Activated T-cell treated with anti-CD3 and anti-CD28 coated beads, Interleukin-2, amount 50 U/mL, for 4 hours (primary cell): ENCODE measurements around the gene RALGPS1. TPM values are rescaled to one million over a fixed set of nuclear protein-coding genes. Genes with fewer than 3 reads are reported as not detected.

Source experiments
- ATAC-seq, 2 donors: fragments of 200-7000 bp; cut with Tn5 transposase; one replicate each; pipeline ENCODE4 v1.10.0; 2021
- DNase-seq: peaks from one replicate; pipeline ENCODE4 v3.0.0-alpha.2; 2020
- H3K27me3 Mint-ChIP-seq: one replicate; pipeline ENCODE4 v1.8.0; 2021; ENCODE audit warnings: low read depth, mixed read lengths
- H3K36me3 Mint-ChIP-seq: one replicate; pipeline ENCODE4 v1.8.0; 2022; ENCODE audit warnings: mixed read lengths; ENCODE audit not compliant: insufficient read depth
- H3K4me1 Mint-ChIP-seq: one replicate; pipeline ENCODE4 v1.8.0; 2021; ENCODE audit warnings: low read depth, mixed read lengths
- H3K4me3 Mint-ChIP-seq: one replicate; pipeline ENCODE4 v1.8.0; 2021; ENCODE audit warnings: mild to moderate bottlenecking, moderate library complexity, mixed read lengths
- H3K9me3 Mint-ChIP-seq: one replicate; pipeline ENCODE4 v1.8.0; 2021; ENCODE audit warnings: mixed read lengths
- total RNA-seq, 3 donors: library from RNA; stranded (reverse); gene quantifications; one replicate each; pipeline ENCODE4 v1.2.1, GENCODE V29; 2021

RALGPS1 gene
- total RNA-seq, 3 donors from 2014 or later: 0.51 to 1.2 (median 1.1) TPM

DNA sequence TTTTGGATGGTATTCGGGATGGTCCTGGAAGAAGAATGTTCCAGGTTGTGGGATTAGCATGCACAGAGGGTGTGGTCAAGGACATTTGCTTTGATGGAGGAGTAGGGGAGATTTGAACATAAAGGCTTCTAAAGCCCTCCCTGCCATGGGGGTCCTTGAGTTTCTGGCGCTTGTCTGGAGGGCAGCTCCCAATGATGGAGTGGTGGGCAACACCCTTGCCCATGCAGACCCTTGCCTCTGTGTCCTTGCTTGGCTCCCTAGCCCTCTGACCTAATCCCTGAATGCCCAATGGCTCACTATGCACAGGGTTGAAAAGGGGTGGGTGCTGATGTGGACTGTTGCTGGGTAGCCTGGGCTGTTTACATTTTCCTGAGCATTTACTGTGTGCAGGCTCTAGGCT is 66.6 kb downstream of the RALGPS1 start:
- Mint-ChIP-seq H3K36me3 (peaks cover 7% of the 10 kb centered on the region), H3K27me3 (peaks cover 21% of the 10 kb centered on the region), H3K9me3 (peaks cover 7% of the 10 kb centered on the region), H3K4me3 (no peak overlapping the region), H3K4me1 (peaks cover 42% of the 10 kb centered on the region)
- ATAC-seq (no peak), DNase-seq (no peak)

DNA sequence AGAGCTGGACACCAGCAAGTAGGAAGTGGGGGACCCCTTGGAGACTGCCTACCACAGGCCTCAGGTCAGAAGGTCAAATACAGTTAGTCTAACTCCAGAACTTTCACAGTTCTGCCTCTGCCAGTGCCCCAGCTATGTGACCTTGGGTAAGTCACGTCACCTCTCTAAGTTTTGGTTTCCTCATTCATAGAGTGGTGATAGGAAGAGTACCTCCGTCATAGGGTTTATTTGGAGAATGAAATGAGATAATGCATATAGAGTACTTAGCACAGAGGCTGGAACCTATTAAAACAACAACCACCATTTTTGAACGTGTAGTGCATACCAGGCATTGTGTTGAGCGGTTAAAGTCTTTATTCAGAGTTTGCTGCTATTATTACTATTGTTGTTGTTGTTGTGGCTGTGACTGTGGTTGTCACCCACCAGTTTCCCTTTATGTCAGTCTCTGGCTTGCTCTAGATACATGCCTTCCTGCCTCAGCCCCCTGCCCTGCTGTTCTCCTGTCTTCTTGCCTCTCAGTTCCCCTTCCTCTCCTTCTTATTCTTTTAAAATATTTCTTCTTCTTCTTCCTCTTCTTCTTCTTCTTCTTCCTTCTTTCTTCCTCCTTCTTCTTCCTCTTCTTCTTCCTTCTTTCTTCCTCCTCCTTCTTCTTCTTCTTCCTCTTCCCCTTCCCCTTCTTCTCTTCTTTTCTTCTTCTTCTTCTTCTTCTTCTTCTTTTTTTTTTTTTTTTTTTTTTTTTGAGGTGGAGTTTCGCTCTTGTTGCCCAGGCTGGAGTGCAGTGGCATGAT is 67.8 kb downstream of the RALGPS1 start:
- ATAC-seq (no peak), DNase-seq (no peak)
- no peak overlapping the region for H3K4me3 Mint-ChIP-seq
- peaks cover 54% of the 10 kb centered on the region for H3K4me1 Mint-ChIP-seq
- peaks cover 7% of the 10 kb centered on the region for H3K9me3 Mint-ChIP-seq
- H3K36me3 Mint-ChIP-seq: peaks cover 3% of the 10 kb centered on the region
- H3K27me3 Mint-ChIP-seq: peaks cover 24% of the 10 kb centered on the region

DNA sequence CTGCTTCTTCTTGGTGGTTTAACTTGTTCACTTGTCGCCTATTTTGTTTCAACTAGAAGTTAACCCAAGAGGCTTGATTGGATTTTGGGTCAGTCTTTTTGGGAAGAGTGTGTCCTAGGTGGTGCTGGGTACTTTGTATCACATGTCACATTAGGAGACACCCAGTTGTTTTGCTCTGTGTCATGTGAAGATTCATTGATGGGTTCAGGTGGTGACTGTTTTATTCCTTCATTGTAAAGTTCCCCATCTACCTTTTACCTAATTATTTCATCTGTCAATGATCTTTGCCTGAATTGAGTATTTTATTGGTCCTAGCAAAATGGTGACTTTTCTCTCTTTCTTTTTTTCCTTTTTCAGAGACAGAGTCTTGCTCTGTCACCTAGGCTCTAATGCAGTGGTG is 69.2 kb downstream of the RALGPS1 start:
- Mint-ChIP-seq H3K4me1 (peaks cover 68% of the 10 kb centered on the region), H3K9me3 (peaks cover 7% of the 10 kb centered on the region), H3K27me3 (peaks cover 37% of the 10 kb centered on the region), H3K4me3 (no peak overlapping the region), H3K36me3 (peaks cover 5% of the 10 kb centered on the region)
- ATAC-seq (no peak), DNase-seq (no peak)

DNA sequence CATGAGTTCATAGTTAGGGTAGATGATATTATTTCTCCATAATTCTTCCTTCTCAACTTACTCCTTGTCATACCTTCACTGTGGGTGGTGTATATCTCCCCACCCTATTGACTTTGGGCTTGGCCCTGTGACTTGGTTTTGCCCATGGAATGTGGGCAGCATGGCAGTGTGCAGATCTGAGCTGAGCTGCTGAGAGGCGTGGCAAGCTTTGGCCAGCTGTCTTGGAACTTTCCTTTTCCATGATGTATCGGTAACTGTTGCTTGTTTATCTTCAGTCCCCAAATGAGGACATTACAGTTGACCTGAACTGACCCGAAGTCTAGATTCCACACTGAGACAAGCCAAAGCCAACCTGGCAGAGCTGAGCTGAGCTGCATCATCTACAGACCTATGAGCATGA is 70.4 kb downstream of the RALGPS1 start:
- no peak for ATAC-seq
- peaks cover 71% of the 10 kb centered on the region for H3K4me1 Mint-ChIP-seq

DNA sequence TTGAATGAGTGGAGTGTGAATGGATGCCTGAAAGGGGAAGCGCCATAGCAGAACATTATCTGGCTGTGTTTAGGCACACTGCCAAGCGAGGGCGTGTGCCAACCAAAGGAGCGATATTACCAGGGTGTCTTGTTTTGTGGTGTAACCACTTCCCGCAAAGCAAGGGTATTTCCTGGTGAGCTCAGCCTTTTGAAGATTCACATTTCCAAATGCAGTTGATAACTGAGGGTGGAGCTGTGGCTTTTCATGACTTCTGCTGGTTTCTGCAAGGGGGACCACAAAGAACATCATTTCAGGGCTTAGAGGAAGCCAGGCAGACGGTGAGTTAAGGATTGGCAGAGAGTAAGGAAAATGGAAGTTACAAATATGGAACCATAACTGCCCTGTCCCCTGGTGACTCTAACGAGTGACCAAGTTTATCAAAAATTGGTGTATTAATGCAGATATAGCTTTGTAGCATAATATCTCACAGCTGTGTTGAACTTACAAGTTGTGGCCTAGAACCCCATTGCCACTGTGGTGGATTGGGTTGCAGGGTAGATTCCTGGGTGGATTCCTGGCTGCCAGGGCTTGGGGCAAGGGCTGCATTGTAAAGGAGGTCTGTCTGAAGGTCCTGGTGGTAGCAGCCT is 71.4 kb downstream of the RALGPS1 start:
- H3K36me3 Mint-ChIP-seq: peaks cover 8% of the 10 kb centered on the region
- ATAC-seq (peak; percentile 90 to 94), DNase-seq (peak; percentile 76)
- H3K4me1 Mint-ChIP-seq: peaks cover 73% of the 10 kb centered on the region
- H3K9me3 Mint-ChIP-seq: peaks cover 7% of the 10 kb centered on the region
- H3K4me3 Mint-ChIP-seq: peak overlapping the region; percentile 50
- peaks cover 59% of the 10 kb centered on the region for H3K27me3 Mint-ChIP-seq

More for the DNA sequence above, 70.4 kb downstream of the RALGPS1 start:
- Mint-ChIP-seq H3K9me3 (peaks cover 7% of the 10 kb centered on the region), H3K4me3 (no peak overlapping the region), H3K36me3 (peaks cover 5% of the 10 kb centered on the region), H3K27me3 (peaks cover 49% of the 10 kb centered on the region)
- DNase-seq: no peak

GRCh38 chr9:126986506-126986951 is 71.9 kb downstream of the RALGPS1 start:
- peaks cover 71% of the 10 kb centered on the region for H3K4me1 Mint-ChIP-seq
- peaks cover 8% of the 10 kb centered on the region for H3K36me3 Mint-ChIP-seq
- H3K27me3 Mint-ChIP-seq: peaks cover 64% of the 10 kb centered on the region
- peaks cover 7% of the 10 kb centered on the region for H3K9me3 Mint-ChIP-seq
- DNase-seq (peak; percentile 33), ATAC-seq (peak; percentile 70 to 71)
- peak overlapping the region; percentile 50 for H3K4me3 Mint-ChIP-seq

DNA sequence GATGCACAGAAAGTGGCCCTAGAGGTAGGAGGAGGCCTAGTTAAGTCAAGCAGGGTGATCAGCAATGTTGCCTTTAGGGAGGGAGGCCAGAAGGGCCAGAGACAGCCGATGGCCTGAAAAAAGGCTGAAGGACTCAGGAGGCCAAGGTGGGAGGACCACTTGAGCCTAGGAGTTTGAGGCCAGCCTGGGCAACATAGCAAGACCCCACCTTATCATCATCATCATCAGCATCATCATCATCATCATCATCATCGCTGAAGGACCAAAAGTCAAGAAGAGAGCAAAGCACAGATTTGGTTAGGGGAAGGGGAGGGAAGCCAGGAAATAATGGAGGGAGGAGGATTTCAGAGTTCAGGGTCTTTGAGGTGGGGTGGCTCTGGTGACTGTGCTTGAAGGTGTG is 74.3 kb downstream of the RALGPS1 start:
- Mint-ChIP-seq H3K9me3 (peaks cover 8% of the 10 kb centered on the region), H3K4me3 (no peak overlapping the region), H3K4me1 (peaks cover 55% of the 10 kb centered on the region), H3K27me3 (peaks cover 63% of the 10 kb centered on the region), H3K36me3 (peaks cover 11% of the 10 kb centered on the region)
- no peak for DNase-seq
- ATAC-seq: no peak

DNA sequence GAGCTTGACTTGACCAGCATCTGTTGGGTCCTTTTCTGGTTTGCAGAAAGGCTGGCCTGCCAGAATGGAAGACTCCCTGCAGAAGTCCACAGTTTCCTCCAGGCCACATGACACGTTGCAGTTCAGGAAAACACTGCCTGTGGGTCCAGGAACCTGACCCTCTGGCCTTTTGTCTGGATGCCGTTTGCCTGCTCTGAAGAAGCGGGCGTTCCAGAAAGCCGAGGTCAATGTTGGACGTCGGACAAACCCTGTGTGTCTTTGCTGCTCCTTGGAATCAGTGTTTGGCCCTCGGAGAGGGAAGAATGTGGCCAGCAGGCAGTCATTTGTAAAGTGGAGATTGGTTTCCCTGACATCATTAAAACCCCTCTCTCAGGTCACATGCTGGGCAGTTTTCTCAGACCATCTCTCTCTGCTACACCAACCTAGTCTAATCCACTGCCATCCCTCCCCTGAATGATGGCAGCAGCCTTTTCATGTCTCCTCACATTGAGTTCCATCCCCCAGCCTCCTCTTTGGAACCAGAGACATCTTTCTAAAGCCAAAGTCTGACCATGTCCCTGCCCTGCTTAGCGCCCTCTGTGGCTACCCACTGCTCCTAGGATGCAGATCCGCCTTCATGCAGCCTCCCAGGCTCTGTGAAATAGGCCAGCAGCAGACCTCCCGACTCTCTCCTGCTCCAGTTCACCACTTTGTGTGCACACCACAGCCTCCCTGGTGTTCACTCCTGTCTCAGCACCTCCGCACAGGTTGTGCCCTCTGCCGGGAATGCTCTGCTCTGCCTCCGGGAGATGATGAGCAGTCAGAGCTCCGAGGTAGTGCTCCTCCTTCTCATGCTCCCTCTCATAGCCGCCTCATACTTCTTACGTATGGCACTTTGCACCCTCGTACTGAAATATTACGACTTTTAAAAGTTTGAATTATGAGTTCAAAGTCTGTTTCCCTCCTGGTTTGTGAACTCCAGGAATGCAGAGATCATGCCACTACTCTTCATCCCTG is 75.6 kb downstream of the RALGPS1 start:
- H3K36me3 Mint-ChIP-seq: peaks cover 11% of the 10 kb centered on the region
- no peak overlapping the region for H3K4me3 Mint-ChIP-seq
- no peak for ATAC-seq
- peaks cover 61% of the 10 kb centered on the region for H3K27me3 Mint-ChIP-seq
- peaks cover 8% of the 10 kb centered on the region for H3K9me3 Mint-ChIP-seq
- peaks cover 43% of the 10 kb centered on the region for H3K4me1 Mint-ChIP-seq
- no peak for DNase-seq

DNA sequence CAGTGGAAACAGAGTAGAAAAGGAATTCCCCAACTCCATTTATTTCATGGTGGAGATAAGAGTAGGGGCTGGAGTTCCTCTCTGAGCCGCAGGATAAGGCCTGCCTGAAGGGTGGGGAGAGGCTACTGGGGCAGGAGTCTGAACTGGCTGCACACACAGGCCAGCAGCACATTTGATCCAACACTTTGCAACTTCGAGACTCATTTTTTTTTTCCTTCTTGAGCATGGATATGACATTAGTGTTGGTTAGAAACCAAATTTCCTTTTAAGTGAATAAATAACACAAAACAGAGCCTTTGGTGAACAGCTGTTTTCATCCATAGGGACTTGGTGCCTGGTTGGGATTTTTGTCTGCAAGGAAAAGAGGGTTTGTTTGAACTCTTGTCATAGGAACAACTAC is 76.6 kb downstream of the RALGPS1 start:
- no peak overlapping the region for H3K4me3 Mint-ChIP-seq
- ATAC-seq: no peak
- peaks cover 8% of the 10 kb centered on the region for H3K9me3 Mint-ChIP-seq
- H3K36me3 Mint-ChIP-seq: peaks cover 11% of the 10 kb centered on the region
- DNase-seq: no peak
- peaks cover 66% of the 10 kb centered on the region for H3K27me3 Mint-ChIP-seq
- peaks cover 35% of the 10 kb centered on the region for H3K4me1 Mint-ChIP-seq

- Mint-ChIP-seq H3K36me3 (peaks cover 13% of the 10 kb centered on the region), H3K4me3 (no peak overlapping the region), H3K27me3 (peaks cover 63% of the 10 kb centered on the region), H3K9me3 (peaks cover 8% of the 10 kb centered on the region), H3K4me1 (peaks cover 23% of the 10 kb centered on the region)
- DNase-seq (no peak), ATAC-seq (no peak)
Observed at GRCh38 chr9:126992427-126992826, 77.8 kb downstream of the RALGPS1 start.

DNA sequence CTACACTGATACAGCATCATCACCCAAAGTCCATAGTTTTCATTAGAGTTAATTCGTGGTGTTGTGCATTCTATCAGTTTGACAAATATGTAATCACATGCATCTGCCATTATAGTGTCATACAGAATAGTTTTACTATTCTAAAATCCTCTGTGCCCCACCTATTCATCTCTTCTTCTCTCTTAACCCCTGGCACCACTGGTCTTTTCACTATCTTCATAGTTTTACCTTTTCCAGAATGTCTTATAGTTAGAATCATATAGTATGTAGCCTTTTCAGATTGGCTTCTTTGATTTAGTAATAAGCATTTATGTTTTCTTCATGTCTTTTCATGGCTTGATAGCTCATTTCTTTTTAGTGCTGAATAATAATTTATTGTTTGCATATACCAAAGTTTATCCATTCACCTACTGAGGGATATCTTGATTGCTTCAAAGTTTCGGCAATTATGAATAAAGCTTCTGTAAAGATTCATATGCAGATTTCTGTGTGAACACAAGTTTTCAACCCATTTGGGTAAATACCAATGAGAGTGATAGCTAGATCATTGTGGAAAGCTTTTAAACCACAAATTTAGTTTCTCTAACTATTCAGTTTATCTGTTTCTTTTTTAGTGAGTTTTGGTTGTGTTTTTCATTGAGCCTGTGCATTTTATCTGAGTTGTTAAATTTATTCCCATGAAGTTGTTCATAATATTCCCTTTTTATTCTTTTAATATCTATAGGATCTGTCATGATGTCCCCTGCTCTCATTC is 84.9 kb downstream of the RALGPS1 start:
- Mint-ChIP-seq H3K4me1 (peaks cover 10% of the 10 kb centered on the region), H3K27me3 (peaks cover 8% of the 10 kb centered on the region), H3K9me3 (peaks cover 3% of the 10 kb centered on the region), H3K4me3 (no peak overlapping the region), H3K36me3 (peaks cover 2% of the 10 kb centered on the region)
- peak; percentile 72 to 73 for ATAC-seq
- DNase-seq: no peak

- H3K36me3 Mint-ChIP-seq: peaks cover under 1% of the 10 kb centered on the region
- ATAC-seq (peak; percentile 99), DNase-seq (peak; percentile 58)
- H3K27me3 Mint-ChIP-seq: peaks cover 14% of the 10 kb centered on the region
- H3K4me3 Mint-ChIP-seq: no peak overlapping the region
- no peaks in the 10 kb centered on the region for H3K9me3 Mint-ChIP-seq
- H3K4me1 Mint-ChIP-seq: peaks cover 19% of the 10 kb centered on the region
Observed at GRCh38 chr9:127004946-127005769, 90.6 kb downstream of the RALGPS1 start.

- ATAC-seq: no peak
- H3K27me3 Mint-ChIP-seq: peaks cover 16% of the 10 kb centered on the region
- H3K4me3 Mint-ChIP-seq: no peak overlapping the region
Observed at GRCh38 chr9:127005770-127006314, 91.3 kb downstream of the RALGPS1 start.

More at GRCh38 chr9:127005770-127006314, 91.3 kb downstream of the RALGPS1 start:
- DNase-seq: no peak
- H3K9me3 Mint-ChIP-seq: no peaks in the 10 kb centered on the region
- peaks cover 3% of the 10 kb centered on the region for H3K36me3 Mint-ChIP-seq
- H3K4me1 Mint-ChIP-seq: peaks cover 19% of the 10 kb centered on the region
